ENCODE results near the gene EIF2D. TPM values are rescaled to one million over a fixed set of nuclear protein-coding genes. Genes with fewer than 3 reads are reported as not detected.

Gene EIF2D
- total RNA-seq, 3 donors from 2014 or later (not counting 1 experiment from before 2014, with no cell fraction given): 31.8 to 34.6 (median 32.7) TPM

DNA sequence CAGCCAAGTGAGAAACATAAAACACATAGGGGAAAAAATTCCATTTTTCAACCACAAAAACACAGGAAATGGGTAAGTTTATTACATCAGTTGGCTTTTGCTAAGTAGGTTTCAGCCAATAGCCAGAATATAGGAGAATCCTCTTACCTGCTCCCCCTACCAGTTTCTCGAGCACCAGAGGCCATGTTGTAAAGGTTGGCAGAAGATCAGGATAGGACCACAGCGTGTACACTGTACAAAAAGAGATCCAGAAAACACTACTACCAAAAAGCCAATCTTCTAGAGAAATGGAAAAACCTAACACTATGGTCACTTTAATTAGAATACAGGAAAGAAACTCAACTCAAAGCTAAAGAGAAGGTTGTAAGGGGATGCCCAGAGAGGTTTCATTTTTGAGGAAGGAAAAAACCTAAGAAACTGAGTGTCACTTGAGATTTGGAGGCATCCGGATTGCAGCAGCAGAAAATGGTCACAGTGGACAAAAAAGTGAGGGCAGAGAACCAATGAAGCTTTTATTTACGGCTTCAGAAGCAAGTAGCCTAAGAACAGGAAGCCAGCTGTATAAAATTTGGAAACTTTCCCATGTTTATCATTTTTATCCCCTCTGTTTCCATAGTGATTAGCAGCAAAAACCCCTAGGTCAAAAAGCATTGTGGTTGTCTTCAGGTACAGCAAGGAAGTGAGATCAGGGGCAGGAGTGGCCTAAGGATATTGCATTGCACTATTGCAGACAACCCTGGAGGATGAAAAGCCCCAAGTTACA is 2.9 kb downstream of the EIF2D start:
- intact Hi-C loops (cut with micrococcal nuclease): loop anchor here (10.0 kb wide), 1 partner anchor 55 kb away; no protein-coding TSS in a partner anchor

GRCh38 chr1:206608108-206608698 is 4.1 kb downstream of the EIF2D start:
- 81% methylated on average over 6 of the region's 7 CpGs for WGBS (ENCODE audit: insufficient coverage)
- Histone ChIP-seq H3K4me1 (ENCODE audit: control insufficient read depth, insufficient read depth, low read length) (peaks cover 10% of the 10 kb centered on the region), H3K4me3 (ENCODE audit: low read length) (no peak overlapping the region), H3K27me3 (ENCODE audit: control insufficient read depth, insufficient read depth, low read length) (no peaks in the 10 kb centered on the region), H3K9me3 (ENCODE audit: control insufficient read depth, insufficient read depth, low read length) (no peaks in the 10 kb centered on the region), H3K36me3 (ENCODE audit: control insufficient read depth, insufficient read depth, low read length) (peaks cover 39% of the 10 kb centered on the region), H3K27ac (ENCODE audit: low read length) (no peak overlapping the region)
- ATAC-seq: no peak
- peak; percentile 75 for TF ChIP-seq CTCF (IDR thresholded peaks at IDR 0.05)
- no peak overlapping the region for H3K4me3 Mint-ChIP-seq
- no peaks in the 10 kb centered on the region for H3K9me3 Mint-ChIP-seq
- intact Hi-C loops (cut with micrococcal nuclease): loop anchor here (10.0 kb wide), 1 partner anchor 57 kb away; no protein-coding TSS in a partner anchor
- peak in 1 of 2 donors; percentile 77 for DNase-seq
- H3K27me3 Mint-ChIP-seq (ENCODE audit: low read depth in 2 of 2): no peaks in the 10 kb centered on the region
- H3K27ac Mint-ChIP-seq: no peak overlapping the region
- peaks cover 8% of the 10 kb centered on the region for H3K36me3 Mint-ChIP-seq
- H3K4me1 Mint-ChIP-seq: peaks cover 16 to 19% of the 10 kb centered on the region in 2 donors

More for the DNA sequence above, 2.9 kb downstream of the EIF2D start:
- Mint-ChIP-seq H3K27me3 (ENCODE audit: low read depth in 2 of 2) (no peaks in the 10 kb centered on the region), H3K4me1 (peaks cover 16 to 19% of the 10 kb centered on the region in 2 donors), H3K27ac (no peak overlapping the region), H3K4me3 (peak overlapping the region; percentile 15), H3K36me3 (peaks cover 8% of the 10 kb centered on the region), H3K9me3 (no peaks in the 10 kb centered on the region)
- Histone ChIP-seq H3K9me3 (ENCODE audit: control insufficient read depth, insufficient read depth, low read length) (no peaks in the 10 kb centered on the region), H3K27ac (ENCODE audit: low read length) (no peak overlapping the region), H3K4me3 (ENCODE audit: low read length) (no peak overlapping the region), H3K36me3 (ENCODE audit: control insufficient read depth, insufficient read depth, low read length) (peaks cover 31% of the 10 kb centered on the region), H3K27me3 (ENCODE audit: control insufficient read depth, insufficient read depth, low read length) (no peaks in the 10 kb centered on the region), H3K4me1 (ENCODE audit: control insufficient read depth, insufficient read depth, low read length) (peaks cover 10% of the 10 kb centered on the region)
- 28% methylated on average over 2 of the region's 4 CpGs for WGBS (ENCODE audit: insufficient coverage)
- no peak for TF ChIP-seq CTCF (IDR thresholded peaks at IDR 0.05)
- DNase-seq: no peak
- ATAC-seq: no peak

GRCh38 chr1:206606867-206607266 is 5.4 kb downstream of the EIF2D start:
- DNase-seq (peak in 1 of 2 donors; percentile 39), ATAC-seq (peak in 1 of 3 donors; percentile 38)
- Histone ChIP-seq H3K27ac (ENCODE audit: low read length) (no peak overlapping the region), H3K4me1 (ENCODE audit: control insufficient read depth, insufficient read depth, low read length) (peaks cover 6% of the 10 kb centered on the region), H3K4me3 (ENCODE audit: low read length) (no peak overlapping the region), H3K36me3 (ENCODE audit: control insufficient read depth, insufficient read depth, low read length) (peaks cover 53% of the 10 kb centered on the region), H3K27me3 (ENCODE audit: control insufficient read depth, insufficient read depth, low read length) (no peaks in the 10 kb centered on the region), H3K9me3 (ENCODE audit: control insufficient read depth, insufficient read depth, low read length) (no peaks in the 10 kb centered on the region)
- intact Hi-C loops (cut with micrococcal nuclease): loop anchor here (10.0 kb wide), 1 partner anchor 58 kb away; no protein-coding TSS in a partner anchor
- Mint-ChIP-seq H3K4me3 (no peak overlapping the region), H3K27me3 (ENCODE audit: low read depth in 2 of 2) (no peaks in the 10 kb centered on the region), H3K4me1 (peaks cover 12 to 16% of the 10 kb centered on the region in 2 donors), H3K27ac (no peak overlapping the region), H3K36me3 (peaks cover 8% of the 10 kb centered on the region), H3K9me3 (no peaks in the 10 kb centered on the region)
- TF ChIP-seq CTCF (IDR thresholded peaks at IDR 0.05): no peak
- no CpG with 5 or more reads among the region's 3 CpGs for WGBS (ENCODE audit: insufficient coverage)
